ENCODE results near the gene PDZRN4.

The PDZRN4 gene

GRCh38 chr12:41365653-41366171 lies 177.6 kb downstream of the PDZRN4 start:
- DNase-seq: no peak

- DNase-seq: no peak
These were observed 179.7 kb downstream of the PDZRN4 start for GRCh38 chr12:41367726-41368405.

- DNase-seq: no peak
These were observed 192.8 kb downstream of the PDZRN4 start for GRCh38 chr12:41380878-41381277.

GRCh38 chr12:41402801-41403200 lies 214.7 kb downstream of the PDZRN4 start:
- no peak for DNase-seq

GRCh38 chr12:41407232-41407799 lies 219.2 kb downstream of the PDZRN4 start:
- no peak for DNase-seq

- no peak for DNase-seq
These were observed 221.5 kb downstream of the PDZRN4 start for GRCh38 chr12:41409628-41410027.

GRCh38 chr12:41418586-41418985 lies 230.5 kb downstream of the PDZRN4 start:
- DNase-seq: no peak

GRCh38 chr12:41419131-41419893 lies 231.2 kb downstream of the PDZRN4 start:
- no peak for DNase-seq

- DNase-seq: no peak
These were observed 236.5 kb downstream of the PDZRN4 start for GRCh38 chr12:41424651-41425050.

GRCh38 chr12:41433460-41433859 lies 245.3 kb downstream of the PDZRN4 start:
- no peak for DNase-seq

GRCh38 chr12:41436076-41436475 lies 248.0 kb downstream of the PDZRN4 start:
- no peak for DNase-seq

- no peak for DNase-seq
These were observed 249.4 kb downstream of the PDZRN4 start for GRCh38 chr12:41437563-41437962.

GRCh38 chr12:41438854-41439541 lies 250.9 kb downstream of the PDZRN4 start:
- DNase-seq: no peak

GRCh38 chr12:41439801-41440200 lies 251.7 kb downstream of the PDZRN4 start:
- DNase-seq: no peak

GRCh38 chr12:41441180-41441579 lies 253.1 kb downstream of the PDZRN4 start:
- no peak for DNase-seq

- DNase-seq: no peak
These were observed 254.8 kb downstream of the PDZRN4 start for GRCh38 chr12:41442896-41443295.

GRCh38 chr12:41443690-41444089 lies 255.6 kb downstream of the PDZRN4 start:
- DNase-seq: no peak

- DNase-seq: no peak
These were observed 264.8 kb downstream of the PDZRN4 start for GRCh38 chr12:41452838-41453407.

- DNase-seq: no peak
These were observed 265.3 kb downstream of the PDZRN4 start for GRCh38 chr12:41453409-41453808.

GRCh38 chr12:41459111-41459905 lies 271.2 kb downstream of the PDZRN4 start:
- no peak for DNase-seq

- no peak for DNase-seq
These were observed 271.7 kb downstream of the PDZRN4 start for GRCh38 chr12:41459906-41460214.

- DNase-seq: no peak
These were observed 272.8 kb downstream of the PDZRN4 start for GRCh38 chr12:41460906-41461305.

Measured in GF-D8 (cell line).